Ishikawa (cell line): ENCODE data around the gene CR2.

Experiments
- REST ChIP-seq: IDR thresholded peaks from 2 replicates; pipeline ENCODE4 v1.6.1; 2012; ENCODE audit warnings: low read depth, mild to moderate bottlenecking
- YY1 ChIP-seq: IDR thresholded peaks from 2 replicates; pipeline ENCODE4 v1.6.1; 2012; ENCODE audit warnings: low read depth

DNA sequence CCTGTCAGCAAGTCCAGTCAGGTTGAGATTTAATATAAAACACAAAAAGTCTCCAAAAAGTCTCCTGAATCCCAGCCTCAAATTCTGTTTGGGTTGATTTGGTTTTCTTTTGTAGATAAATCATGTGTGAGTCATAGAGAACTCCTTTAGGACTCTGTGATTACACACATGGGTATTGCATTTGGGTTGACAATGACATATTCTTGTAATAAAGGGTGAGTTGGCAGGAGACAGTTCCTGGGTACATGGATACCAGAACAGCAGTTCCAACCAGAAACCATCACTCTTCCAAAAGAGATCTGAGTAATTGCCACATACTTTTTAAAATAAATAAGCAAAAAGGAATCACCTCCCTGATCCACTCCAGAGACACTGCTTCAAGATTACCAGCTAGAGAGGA, 8.9 kb downstream of the CR2 start:
- TF ChIP-seq REST (no peak), YY1 (no peak)
